ENCODE measurements around the gene PIR. TPM values are rescaled to one million over a fixed set of nuclear protein-coding genes. Genes with fewer than 3 reads are reported as not detected.

The PIR gene
- total and polyA plus RNA-seq, 2 donors (not counting 3 experiments of a cell fraction or from before 2014, with no cell fraction given), result 89.0 to 108 TPM

- FAIRE-seq, result no peak
- ChIA-PET CTCF (no interaction called here), POLR2A (no interaction called here)
- Histone ChIP-seq H3K9me3 (replicated peaks; ENCODE audit: control insufficient read depth, insufficient read depth, low read length) (no peaks in the 10 kb centered on the region), H3K27me3 (ENCODE audit: control insufficient read depth in 2 of 2, insufficient read depth in 2 of 2, low read length in 2 of 2) (no peaks in the 10 kb centered on the region), H3K36me3 (ENCODE audit: control insufficient read depth in 2 of 2, extremely low read depth in 1 of 2, insufficient read depth in 2 of 2, low read length in 2 of 2) (no peaks in the 10 kb centered on the region), H3K79me2 (ENCODE audit: control insufficient read depth, insufficient read depth, low read length) (no peaks in the 10 kb centered on the region), H2AFZ (ENCODE audit: low read depth, low read length) (no peak overlapping the region), H3K4me3 (replicated peaks in 1 of 3; ENCODE audit: insufficient read depth in 1 of 3, low read depth in 1 of 3, low read length in 3 of 3) (no peak overlapping the region), H3K4me2 (ENCODE audit: insufficient read depth, low read length) (no peak overlapping the region), H3K27ac (ENCODE audit: insufficient read depth, low read depth, low read length) (no peak overlapping the region), H3K4me1 (ENCODE audit: control insufficient read depth, extremely low read depth, insufficient read depth, low read length) (peaks cover 4% of the 10 kb centered on the region), H4K20me1 (replicated peaks; ENCODE audit: control insufficient read depth, extremely low read depth, insufficient read depth, low read length) (no peaks in the 10 kb centered on the region), H3K9ac (replicated peaks; ENCODE audit: extremely low read depth, insufficient read depth, low read length) (no peak overlapping the region), H3K9me1 (replicated peaks; ENCODE audit: control insufficient read depth, extremely low read depth, insufficient read depth, low read length) (no peaks in the 10 kb centered on the region)
- DNase-seq (ENCODE audit: low read depth, low spot score), result no peak
- intact Hi-C loops (cut with micrococcal nuclease) (no loop called here), dilution Hi-C loops (cut with MboI; ENCODE audit: extremely low pct_ligation_motif_present, low sequenced_read_pairs) (no loop called here)
- BruUV-seq (replicated peaks), result no TSS peak
- TF ChIP-seq CTCF (IDR thresholded peaks at IDR 0.05; ENCODE audit: extremely low read depth in 1 of 2, insufficient read depth in 1 of 2, low read depth in 1 of 2, low read length in 2 of 2), result no peak
- TF ChIP-seq POLR2A (IDR thresholded peaks at IDR 0.05; ENCODE audit: low read depth, low read length), result no peak
- TF ChIP-seq MYC (IDR thresholded peaks at IDR 0.05; ENCODE audit: low read depth, low read length), result no peak
- no peak for TF ChIP-seq MAX (IDR thresholded peaks at IDR 0.05; ENCODE audit: insufficient read depth, insufficient read length)
- no peak for TF ChIP-seq EZH2 (IDR thresholded peaks at IDR 0.05; ENCODE audit: borderline replicate concordance, low read depth, low read length, severe bottlenecking)
- TF ChIP-seq JUN (IDR thresholded peaks at IDR 0.05; ENCODE audit: borderline replicate concordance, insufficient read depth, insufficient read length, low read depth), result no peak
- no peak for TF ChIP-seq GATA2 (IDR thresholded peaks at IDR 0.05; ENCODE audit: insufficient read depth, insufficient read length, low read depth, low read length)
- TF ChIP-seq FOS (IDR thresholded peaks at IDR 0.05; ENCODE audit: borderline replicate concordance, insufficient read depth, low read length), result no peak
- no peak for TF ChIP-seq POLR2AphosphoS5 (IDR thresholded peaks at IDR 0.05; ENCODE audit: insufficient read depth, low read depth, low read length)
These were observed 58.9 kb downstream of the PIR start for GRCh38 chrX:15434205-15434604.
